ENCODE results near the gene NDFIP1. TPM values are rescaled to one million over a fixed set of nuclear protein-coding genes. Genes with fewer than 3 reads are reported as not detected.

The NDFIP1 gene
- total RNA-seq, 1 experiment from 2014 or later = 26.6 TPM

GRCh38 chr5:142065273-142065672, 43.3 kb upstream of the NDFIP1 start:
- Histone ChIP-seq H3K27ac (ENCODE audit: insufficient read length, low read depth, low read length) (no peak overlapping the region), H2AK5ac (ENCODE audit: insufficient read length, low read length) (no peak overlapping the region), H4K91ac (ENCODE audit: insufficient read length, low read depth, low read length) (no peak overlapping the region), H3K79me2 (ENCODE audit: insufficient read depth, low read length) (no peaks in the 10 kb centered on the region), H2BK20ac (ENCODE audit: low read depth, low read length, poor library complexity, severe bottlenecking) (no peak overlapping the region), H4K5ac (ENCODE audit: insufficient read length, low read depth, low read length) (no peak overlapping the region), H2BK120ac (ENCODE audit: low read depth, low read length, poor library complexity, severe bottlenecking) (no peak overlapping the region), H3K9me3 (ENCODE audit: control insufficient read depth, low read depth, low read length) (no peaks in the 10 kb centered on the region), H2BK15ac (ENCODE audit: low read depth, low read length) (no peak overlapping the region), H2AFZ (ENCODE audit: low read length) (no peak overlapping the region), H4K20me1 (ENCODE audit: control insufficient read depth, insufficient read depth, insufficient read length) (no peaks in the 10 kb centered on the region), H3K4me1 (ENCODE audit: insufficient read depth, low read length) (peaks cover 4% of the 10 kb centered on the region; the same call in 1 of the 2 replicates), H3K23me2 (ENCODE audit: insufficient read length, low read depth, low read length, poor library complexity, severe bottlenecking) (no peaks in the 10 kb centered on the region), H3K23ac (ENCODE audit: insufficient read length, low read depth, low read length) (no peak overlapping the region), H3K18ac (ENCODE audit: insufficient read length, low read depth, low read length) (no peak overlapping the region), H3T11ph (ENCODE audit: low read length) (no peak overlapping the region), H3K9ac (ENCODE audit: extremely low read depth, insufficient read length, low read length) (no peak overlapping the region), H3K56ac (ENCODE audit: insufficient read length, low read depth, low read length) (no peak overlapping the region), H2BK12ac (ENCODE audit: insufficient read length, low read depth, low read length) (no peak overlapping the region), H3K4ac (ENCODE audit: low read depth, low read length) (no peak overlapping the region), H3K27me3 (ENCODE audit: insufficient read depth, low read length) (no peaks in the 10 kb centered on the region), H2BK5ac (ENCODE audit: insufficient read length, low read length) (no peak overlapping the region), H3K4me2 (ENCODE audit: insufficient read depth, insufficient read length, low read length) (no peak overlapping the region), H3K14ac (ENCODE audit: insufficient read depth, low read length) (no peak overlapping the region), H3K79me1 (ENCODE audit: insufficient read depth, low read depth, low read length, poor library complexity, severe bottlenecking) (no peaks in the 10 kb centered on the region), H4K8ac (replicated peaks; ENCODE audit: insufficient read length, low read depth, low read length) (no peak overlapping the region)
- no peak for DNase-seq
- no CpG with 5 or more reads among the region's 2 CpGs for WGBS (ENCODE audit: extremely low coverage, insufficient read length, low lambda C conversion rate)
- no peak overlapping the region for H3K27ac Mint-ChIP-seq
- peaks cover 8% of the 10 kb centered on the region; the same call in 1 of the 2 replicates for H3K27me3 Mint-ChIP-seq (ENCODE audit: low read depth)
- H3K4me3 Mint-ChIP-seq = no peak overlapping the region
- no peaks in the 10 kb centered on the region for H3K36me3 Mint-ChIP-seq (ENCODE audit: insufficient read depth in 1 of 3, low read depth in 3 of 3)
- peaks cover 11 to 12% of the 10 kb centered on the region in 2 experiments for H3K4me1 Mint-ChIP-seq
- H3K9me3 Mint-ChIP-seq = no peaks in the 10 kb centered on the region
- TF ChIP-seq, protein P1, sequence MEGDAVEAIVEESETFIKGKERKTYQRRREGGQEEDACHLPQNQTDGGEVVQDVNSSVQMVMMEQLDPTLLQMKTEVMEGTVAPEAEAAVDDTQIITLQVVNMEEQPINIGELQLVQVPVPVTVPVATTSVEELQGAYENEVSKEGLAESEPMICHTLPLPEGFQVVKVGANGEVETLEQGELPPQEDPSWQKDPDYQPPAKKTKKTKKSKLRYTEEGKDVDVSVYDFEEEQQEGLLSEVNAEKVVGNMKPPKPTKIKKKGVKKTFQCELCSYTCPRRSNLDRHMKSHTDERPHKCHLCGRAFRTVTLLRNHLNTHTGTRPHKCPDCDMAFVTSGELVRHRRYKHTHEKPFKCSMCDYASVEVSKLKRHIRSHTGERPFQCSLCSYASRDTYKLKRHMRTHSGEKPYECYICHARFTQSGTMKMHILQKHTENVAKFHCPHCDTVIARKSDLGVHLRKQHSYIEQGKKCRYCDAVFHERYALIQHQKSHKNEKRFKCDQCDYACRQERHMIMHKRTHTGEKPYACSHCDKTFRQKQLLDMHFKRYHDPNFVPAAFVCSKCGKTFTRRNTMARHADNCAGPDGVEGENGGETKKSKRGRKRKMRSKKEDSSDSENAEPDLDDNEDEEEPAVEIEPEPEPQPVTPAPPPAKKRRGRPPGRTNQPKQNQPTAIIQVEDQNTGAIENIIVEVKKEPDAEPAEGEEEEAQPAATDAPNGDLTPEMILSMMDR (conservative IDR thresholded peaks at IDR 0.05) = no peak

All from H9 (cell line).